HG02970 (cell line): ENCODE results near the gene KDM2A.
"Not testable (repeated sequence)": the region's sequence is repeated elsewhere in the genome, so short reads cannot be mapped to it uniquely, and the experiment has no call there.

Experiments
- ATAC-seq: cut with Tn5 transposase; IDR thresholded peaks from one replicate; pipeline ENCODE4 v1.9.1; 2021; ENCODE audit warnings: mild to moderate bottlenecking, moderate library complexity, moderate number of reproducible peaks; ENCODE audit not compliant: unreplicated experiment, low FRiP score

KDM2A gene

DNA sequence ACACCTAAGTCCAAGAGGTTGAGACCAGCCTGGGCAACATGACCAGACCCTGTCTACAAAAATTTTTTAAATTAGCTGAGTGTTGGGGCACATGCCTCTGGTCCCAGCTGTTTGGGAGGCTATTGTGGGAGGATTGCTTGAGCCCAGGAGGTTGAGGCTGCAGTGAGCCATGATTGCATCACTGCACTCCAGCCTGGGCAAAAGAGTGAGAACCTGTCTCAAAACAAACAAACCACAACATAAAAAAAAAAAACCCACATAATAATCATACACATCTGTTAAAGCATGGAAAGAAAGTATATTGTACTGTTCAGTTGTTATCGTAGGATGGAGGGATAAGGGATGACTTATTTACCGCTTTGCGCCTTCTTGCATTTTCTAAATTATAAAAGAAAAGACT is 111.3 kb downstream of the KDM2A start:
- no peak for ATAC-seq

DNA sequence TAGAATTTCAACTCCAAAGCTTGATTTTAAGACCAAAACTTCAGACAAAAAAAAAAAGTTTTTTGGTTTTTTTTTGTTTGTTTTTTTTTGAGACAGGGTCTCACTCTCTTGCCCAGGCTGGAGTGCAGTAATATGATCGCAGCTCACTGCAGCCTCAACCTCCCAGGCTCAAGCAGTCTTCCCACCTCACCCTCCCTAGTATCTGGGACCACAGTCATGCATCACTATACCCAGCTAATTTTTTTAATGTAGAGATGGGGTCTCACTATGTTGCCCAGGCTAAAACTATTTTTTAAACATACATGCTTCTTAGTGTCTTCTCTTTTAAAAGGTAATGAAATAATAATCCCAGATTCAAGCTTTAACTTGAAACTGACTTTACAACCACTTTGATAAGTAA is 111.8 kb downstream of the KDM2A start:
- ATAC-seq: no peak

DNA sequence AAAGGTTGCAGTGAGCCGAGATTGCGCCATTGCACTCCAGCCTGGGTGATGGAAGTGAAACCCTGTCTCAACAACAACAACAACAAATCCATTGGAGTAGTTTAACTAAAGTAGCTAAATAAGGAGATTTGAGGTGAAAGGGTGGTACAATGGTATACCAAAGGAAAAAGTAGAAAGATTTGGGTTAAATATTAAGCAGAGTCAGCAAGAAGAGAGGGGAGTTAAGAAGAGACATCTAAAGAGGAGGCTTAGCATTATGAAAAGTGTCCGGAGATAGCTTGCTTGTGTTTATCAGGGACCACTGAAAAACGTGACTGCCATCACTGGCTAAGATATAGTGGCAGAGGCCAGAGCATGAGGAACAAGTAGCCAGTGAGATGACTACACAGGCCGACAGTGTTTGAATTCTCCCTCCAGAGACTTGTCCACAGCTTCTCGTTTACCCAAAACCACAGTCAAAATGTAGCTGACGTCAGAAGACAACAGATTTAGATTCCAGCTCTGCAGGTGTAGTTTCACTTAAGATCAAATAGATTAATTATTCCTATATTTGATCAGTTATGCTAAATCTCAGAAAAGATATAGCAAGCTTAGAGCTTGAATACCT is 114.6 kb downstream of the KDM2A start:
- ATAC-seq: no peak

DNA sequence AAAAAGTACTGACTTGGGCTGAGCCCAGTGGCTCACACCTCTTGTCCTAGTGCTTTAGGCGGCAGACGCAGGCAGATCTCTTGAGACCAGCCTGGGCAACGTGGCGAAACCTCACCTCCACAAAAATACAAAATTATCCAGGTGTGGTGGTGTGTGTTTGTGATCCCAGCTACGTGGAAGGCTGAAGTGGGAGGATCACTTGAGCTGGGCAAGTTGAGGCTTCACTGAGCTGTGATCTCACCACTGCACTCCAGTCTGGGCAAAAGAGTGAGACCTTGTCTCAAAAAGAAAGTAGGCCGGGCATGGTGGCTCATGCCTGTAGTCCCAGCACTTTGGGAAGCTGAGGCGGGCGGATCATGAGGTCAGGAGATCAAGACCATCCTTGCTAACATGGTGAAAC is 115.5 kb downstream of the KDM2A start:
- ATAC-seq: not testable (repeated sequence)

DNA sequence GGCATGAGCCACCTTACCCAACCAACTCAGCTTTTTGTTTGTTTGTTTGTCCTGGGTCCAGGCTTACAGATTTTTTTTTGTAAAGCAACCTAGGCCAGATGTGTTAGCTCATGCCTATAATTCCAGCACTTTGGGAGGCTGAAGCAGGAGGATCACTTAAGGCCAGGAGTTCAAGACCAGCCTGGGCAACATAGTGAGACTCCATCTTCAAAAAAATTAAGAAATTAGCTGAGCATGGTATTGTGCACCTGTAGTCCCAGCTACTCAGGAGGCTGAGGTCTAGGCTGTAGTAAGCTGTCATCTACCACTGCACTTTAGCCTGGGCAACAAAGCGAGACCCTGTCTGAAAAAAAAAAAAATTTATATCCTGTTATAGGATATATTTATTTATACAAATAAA is 118.5 kb downstream of the KDM2A start:
- ATAC-seq: no peak

DNA sequence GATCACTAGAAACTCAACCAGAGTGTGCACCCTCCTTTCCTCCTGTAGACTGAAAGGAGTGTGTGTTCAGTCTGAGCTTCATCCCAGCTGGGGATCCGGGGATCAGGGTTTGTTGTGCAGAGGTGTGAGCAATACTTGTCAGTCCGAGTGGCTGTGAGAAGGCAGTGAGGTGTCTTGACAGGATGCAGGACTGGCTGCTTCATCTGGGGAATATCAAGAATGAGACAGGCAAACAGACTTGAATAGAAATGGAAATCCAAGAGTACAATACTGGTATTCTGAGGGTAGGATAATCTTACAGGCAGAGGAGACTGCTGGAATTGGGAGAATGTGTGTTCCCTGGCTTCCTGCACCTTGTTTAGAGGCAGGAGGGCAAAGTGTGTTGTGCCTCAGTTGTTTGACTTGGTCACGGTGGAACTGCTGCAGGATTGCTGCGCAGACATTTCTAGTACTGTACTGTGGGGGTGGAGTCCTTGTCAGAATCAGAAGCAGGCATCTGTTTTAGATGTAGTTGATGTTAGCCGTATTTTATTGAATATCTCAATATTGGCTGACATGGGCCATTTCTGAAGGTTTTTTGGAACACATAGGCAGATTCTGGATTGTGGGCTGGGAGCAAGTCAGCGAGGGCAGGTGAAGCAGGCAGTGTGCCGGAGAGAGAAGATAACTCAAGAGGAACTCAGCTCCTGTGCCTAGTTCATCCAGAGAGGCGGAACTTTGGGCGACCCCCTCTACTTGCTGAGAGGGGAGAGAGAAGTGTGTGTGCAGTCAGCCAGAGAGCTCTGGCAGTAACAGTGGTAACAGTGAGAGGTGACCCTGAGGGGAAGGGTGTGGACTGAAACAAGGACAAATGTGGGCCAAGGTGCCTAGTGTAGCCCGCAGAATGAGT is 120.1 kb downstream of the KDM2A start:
- ATAC-seq: no peak

DNA sequence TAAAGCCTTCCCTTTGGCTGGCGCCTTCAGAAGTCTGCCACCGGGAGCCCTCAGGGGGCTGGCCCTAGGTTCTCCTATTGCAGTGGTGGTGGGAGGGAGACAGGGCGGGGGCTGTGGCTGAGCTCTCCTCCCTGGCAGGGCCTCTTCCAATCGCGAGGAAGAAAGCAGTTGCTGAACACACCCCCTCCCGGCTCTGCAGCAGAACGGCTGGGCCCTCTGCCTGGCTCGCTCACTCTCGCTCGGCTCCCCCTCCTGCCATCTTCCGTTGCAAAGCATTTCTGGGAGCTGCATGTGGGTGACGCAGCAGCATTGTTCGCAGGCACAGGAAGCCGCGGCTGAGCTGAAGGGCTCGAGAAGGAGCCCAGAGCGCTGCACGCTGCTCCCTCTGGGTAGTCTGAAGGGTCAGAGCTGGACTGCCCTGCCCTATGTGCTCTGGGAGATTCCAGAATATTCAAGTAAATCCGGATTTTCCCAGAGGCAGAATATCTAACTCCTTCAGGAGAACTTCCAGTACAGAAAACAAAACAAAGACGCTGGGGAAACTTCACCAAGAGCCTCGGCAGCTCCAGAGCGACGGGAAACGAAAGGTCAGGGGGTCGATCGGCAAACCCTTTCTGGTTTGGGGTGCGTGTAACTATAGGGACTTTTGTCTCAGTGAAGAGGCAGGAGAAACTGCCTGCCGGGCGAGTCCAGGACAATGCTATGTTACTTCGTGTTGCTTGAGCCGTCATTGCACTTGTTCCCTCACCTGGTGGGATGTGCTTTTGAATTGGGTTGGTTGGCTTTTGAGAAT is 120.9 kb downstream of the KDM2A start:
- ATAC-seq: peak; percentile 90

DNA sequence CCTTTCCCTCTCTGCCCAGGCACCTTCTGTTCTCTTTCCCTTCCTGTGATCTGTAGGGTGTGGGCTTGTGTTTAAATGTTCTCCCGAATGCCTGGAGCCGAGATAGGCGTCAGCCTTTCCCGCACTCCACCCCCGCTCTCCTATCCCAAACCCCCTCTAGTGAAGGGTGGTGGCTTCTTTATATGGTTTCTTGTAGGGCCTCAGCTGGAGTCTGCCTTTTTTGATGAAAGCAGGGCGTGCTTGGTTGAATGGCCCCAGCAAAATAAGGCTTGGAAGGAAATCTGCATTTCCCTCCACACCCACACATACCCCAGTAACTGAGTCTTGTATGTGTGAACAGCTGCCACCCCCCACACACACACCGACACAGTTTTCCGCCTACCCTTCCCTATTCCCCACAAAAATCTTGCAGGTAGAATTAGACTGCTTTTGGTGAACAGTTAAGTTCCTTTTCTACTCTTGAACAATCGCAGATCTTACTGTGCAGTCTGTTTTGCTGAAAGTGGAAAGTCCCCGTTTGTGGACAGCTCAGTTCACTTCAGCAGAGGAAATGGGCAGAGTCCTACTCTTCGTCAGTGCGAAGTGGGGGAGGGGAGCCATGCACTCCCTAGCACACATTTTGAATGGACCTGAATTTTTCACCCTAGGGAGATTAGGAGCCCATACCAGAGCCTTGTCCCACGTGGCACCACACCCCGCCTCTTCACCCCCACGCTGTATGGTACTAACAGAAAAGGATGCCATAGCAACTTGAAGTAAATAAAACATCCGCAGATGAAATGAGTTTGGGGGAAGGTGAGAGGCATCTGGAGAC is 121.7 kb downstream of the KDM2A start:
- ATAC-seq: no peak

DNA sequence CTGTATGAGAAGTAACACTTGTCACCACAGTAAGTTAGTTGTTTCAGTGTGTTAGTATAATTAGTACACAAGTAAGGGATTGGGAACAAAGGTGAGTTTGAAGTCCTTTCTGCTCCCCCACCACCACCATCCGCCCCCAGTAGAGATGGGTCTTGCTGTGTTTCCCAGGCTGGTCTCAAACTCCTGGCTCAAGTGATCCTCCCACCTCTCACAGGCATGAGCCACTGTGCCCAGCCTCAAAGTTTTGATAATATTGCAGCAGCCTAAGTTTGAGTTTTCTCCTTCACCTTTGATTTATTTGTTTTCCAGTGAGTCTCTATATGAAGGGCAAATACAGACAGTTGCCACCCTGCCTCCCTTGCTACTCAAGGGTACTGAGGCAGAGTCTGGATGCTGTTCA is 123.5 kb downstream of the KDM2A start:
- no peak for ATAC-seq

DNA sequence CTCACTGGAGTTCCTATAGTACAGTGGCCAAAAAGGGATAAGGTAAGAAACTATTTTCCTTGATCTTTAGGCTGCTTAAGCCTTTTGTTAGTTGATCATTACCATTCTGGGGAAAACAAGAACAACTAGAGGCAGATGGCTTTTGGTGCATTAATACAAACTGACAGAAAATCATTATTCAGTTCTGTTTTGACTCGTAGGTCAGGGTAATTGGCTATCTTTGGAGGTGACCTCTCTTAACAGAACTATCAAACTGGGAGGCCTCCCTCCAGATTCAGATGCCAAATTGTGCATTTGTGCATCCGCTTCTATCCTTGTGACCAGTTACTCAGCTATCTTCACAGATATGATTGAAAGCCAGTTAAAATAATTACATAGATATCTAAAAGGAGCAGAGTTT is 124.0 kb downstream of the KDM2A start:
- no peak for ATAC-seq

DNA sequence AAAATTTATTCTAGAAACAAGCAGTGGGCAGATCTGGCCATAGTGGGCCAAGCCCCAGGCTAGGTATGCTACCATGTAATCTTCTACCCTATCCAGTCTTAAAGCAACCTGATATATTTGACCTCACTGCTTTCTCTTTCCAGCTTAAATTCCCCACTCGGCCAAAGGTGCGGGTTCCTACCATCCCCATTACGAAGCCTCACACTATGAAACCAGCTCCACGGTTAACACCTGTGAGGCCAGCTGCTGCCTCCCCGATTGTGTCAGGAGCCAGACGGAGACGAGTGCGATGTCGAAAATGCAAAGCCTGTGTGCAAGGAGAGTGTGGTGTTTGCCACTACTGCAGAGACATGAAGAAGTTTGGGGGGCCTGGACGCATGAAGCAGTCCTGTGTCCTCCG is 126.0 kb downstream of the KDM2A start:
- no peak for ATAC-seq

DNA sequence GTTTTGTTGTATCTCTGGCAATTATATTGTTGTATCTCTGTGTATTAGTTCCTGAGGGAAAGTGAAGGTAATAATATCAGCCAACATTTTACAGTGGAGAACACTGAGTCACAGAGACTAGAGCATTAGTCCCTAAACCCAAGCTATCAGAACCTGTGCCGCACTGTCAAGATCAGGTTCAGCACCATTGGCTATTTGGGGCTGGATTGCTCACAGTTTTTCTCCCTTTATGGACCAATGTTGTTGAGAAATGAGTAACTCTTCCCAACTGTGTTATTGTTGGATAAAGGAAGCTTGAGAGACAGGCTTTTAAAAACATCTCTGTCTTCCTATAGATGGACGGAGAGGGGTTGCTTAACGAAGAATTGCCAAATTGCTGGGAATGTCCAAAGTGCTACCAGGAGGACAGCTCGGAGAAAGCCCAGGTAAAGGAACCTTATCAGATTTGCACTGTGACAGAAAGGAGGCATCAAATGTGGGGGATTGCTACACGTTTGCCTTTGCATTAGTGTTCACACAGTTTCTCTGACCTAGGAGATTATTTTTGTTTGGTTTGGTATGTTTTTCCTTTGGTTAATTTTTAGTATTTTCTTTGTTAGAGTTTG is 129.0 kb downstream of the KDM2A start:
- no peak for ATAC-seq

DNA sequence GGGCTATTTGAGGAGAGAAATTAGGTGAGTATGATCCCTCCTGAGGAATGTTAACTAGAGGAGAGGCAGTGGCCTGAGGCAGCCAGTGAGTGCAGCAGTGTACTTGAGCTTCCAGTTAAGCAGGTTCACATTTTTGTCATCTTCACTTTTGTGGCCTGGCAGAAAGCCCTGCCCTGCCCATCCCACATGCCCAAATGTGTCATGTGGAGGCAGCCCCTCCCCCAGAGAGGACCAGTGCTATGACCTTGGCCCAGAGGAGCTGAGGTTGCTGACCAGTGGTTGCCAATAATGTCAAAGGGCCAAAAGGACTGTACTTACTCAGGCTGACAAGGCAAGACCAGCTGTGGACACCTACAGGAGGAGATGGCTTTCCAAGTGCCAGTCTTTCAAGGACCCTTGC is 129.6 kb downstream of the KDM2A start:
- no peak for ATAC-seq

DNA sequence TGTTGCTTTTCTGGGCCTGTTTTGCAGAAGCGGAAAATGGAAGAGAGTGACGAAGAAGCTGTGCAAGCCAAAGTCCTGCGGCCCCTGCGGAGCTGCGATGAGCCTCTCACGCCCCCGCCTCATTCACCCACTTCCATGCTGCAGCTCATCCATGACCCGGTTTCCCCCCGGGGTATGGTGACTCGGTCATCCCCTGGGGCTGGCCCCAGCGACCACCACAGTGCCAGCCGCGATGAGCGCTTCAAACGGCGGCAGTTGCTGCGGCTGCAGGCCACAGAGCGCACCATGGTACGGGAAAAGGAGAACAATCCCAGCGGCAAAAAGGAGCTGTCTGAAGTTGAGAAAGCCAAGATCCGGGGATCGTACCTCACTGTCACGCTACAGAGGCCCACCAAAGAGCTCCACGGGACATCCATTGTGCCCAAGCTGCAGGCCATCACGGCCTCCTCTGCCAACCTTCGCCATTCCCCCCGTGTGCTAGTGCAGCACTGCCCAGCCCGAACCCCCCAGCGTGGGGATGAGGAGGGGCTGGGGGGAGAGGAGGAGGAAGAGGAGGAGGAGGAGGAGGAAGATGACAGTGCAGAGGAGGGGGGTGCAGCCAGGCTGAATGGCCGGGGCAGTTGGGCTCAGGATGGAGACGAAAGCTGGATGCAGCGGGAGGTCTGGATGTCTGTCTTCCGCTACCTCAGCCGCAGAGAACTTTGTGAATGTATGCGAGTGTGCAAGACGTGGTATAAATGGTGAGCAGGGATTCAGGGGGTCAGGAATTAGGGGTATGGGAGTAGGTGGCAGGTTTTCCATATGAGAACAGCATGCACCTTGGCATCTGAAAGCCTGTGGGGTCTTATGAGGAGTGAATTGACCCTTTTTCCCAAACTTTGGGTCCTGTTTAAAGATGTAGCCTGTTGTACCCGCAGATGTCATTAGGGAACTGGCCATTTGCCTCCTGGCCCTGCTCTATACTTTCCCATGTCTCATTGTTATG is 131.3 kb downstream of the KDM2A start:
- ATAC-seq: no peak

DNA sequence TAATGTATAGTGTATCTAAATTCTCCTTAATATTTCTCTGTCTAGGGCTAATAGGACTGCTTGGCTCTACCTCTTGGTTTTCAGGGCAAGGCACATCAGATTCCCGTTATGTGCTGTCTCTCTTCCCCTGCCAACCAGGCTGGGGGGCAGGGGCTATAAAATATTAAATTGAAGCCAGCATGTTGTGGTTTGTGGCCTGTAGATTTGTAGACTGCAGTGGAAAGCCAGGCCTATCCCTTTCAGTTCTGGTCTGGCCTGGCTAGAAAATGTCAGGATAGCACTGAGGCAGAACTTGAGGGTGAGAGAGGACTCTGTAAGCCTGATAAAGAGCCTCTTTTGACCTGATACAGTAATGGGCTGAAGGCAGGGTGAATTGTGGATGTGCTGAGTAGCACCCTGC is 132.8 kb downstream of the KDM2A start:
- ATAC-seq: no peak

DNA sequence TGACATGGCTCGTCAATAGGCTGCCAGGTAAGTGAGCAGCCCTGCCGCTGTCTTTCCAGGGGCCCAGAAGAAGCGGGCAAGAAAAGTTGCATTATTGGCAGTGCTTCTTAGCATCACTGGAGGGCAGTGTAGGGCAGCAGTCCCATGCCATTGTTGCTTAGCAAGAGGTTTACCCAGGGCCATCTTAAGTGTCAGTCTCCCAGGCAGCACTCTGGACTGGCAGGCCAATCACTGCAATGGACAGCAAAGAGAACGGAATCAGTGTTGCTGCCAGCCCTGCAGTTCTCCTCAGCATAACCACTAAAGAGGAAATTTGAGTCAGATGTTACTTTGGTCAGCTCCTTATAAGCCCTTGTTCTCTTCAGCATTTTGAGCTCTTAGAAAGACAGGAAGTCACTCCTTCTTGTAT is 133.8 kb downstream of the KDM2A start:
- ATAC-seq: no peak

DNA sequence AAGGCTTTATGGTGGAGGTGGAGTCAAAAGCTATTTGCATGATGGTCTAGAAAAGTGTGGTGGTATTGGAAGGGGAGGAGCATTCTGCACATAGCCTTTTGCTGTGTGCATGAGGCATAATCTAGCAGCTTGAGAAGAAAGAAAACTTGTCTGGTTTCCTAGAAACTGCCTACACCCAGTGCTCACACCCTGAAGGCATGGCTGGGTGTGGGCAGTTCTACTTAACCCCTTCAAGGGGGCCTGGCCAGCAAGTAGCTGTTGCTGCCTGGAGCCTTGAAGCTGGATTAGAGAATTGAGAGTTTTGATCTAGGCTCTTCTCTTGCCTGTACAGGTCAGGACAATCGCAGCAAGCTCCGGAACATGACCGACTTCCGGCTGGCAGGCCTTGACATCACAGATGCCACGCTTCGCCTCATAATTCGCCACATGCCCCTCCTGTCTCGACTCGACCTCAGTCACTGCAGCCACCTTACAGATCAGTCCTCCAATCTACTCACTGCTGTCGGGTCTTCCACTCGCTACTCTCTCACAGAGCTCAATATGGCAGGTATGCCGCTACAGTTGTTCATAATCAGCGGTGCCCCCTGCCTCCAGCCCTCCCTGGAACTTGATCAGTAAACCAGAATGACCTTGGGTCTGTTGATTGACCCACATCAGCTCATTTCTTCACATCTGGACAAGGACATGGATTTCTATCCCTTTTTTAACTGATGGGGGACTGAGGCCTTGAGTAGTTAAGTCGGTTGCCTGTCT is 135.0 kb downstream of the KDM2A start:
- no peak for ATAC-seq

DNA sequence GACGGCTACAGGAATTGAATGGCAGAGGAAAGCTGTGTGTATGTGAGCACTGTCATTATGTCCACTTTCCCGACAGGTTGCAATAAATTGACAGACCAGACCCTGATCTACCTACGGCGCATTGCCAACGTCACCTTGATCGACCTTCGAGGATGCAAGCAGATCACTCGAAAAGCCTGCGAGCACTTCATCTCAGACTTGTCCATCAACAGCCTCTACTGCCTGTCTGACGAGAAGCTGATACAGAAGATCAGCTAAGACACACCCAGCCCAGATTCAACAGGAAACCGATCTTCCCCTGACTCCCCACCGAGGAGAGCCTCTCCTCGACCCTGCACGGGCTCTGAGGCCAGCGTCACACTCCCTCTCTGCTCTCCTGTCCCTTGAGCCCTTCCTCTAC is 135.7 kb downstream of the KDM2A start:
- no peak for ATAC-seq
